GM10266 (cell line): ENCODE results near the gene THOC6.

ENCODE experiments used
- DNase-seq: peaks from one replicate; pipeline ENCODE4 v3.0.0; 2012; ENCODE audit errors: extremely low spot score
- CTCF ChIP-seq: IDR thresholded peaks from 2 replicates; pipeline ENCODE4 v1.5.1; 2012; ENCODE audit warnings: mild to moderate bottlenecking, low read depth; ENCODE audit not compliant: control insufficient read depth, insufficient read depth; ENCODE audit errors: missing control alignments

THOC6 gene

GRCh38 chr16:3059041-3059722, 35.3 kb downstream of the THOC6 start:
- TF ChIP-seq CTCF: peak; percentile 96
- DNase-seq: peak; percentile 96

- TF ChIP-seq CTCF: no peak
- no peak for DNase-seq
Observed at GRCh38 chr16:3059723-3060242, 35.9 kb downstream of the THOC6 start.

- no peak for TF ChIP-seq CTCF
- no peak for DNase-seq
Observed at GRCh38 chr16:3060339-3061127, 36.7 kb downstream of the THOC6 start.

GRCh38 chr16:3062553-3062952, 38.7 kb downstream of the THOC6 start:
- no peak for TF ChIP-seq CTCF

GRCh38 chr16:3063625-3064386, 40.0 kb downstream of the THOC6 start:
- no peak for TF ChIP-seq CTCF
- DNase-seq: no peak

More at GRCh38 chr16:3062553-3062952, 38.7 kb downstream of the THOC6 start:
- no peak for DNase-seq

GRCh38 chr16:3065069-3065741, 41.4 kb downstream of the THOC6 start, which contains the start of gene IL32:
TSS of gene IL32 (plus strand) at chr16:3065640. CDS start at chr16:3065812, 172 bp downstream.
- TF ChIP-seq CTCF: no peak

More at GRCh38 chr16:3065069-3065741, 41.4 kb downstream of the THOC6 start, which contains the start of gene IL32:
- no peak for DNase-seq
